Measurements from ENCODE around the gene PLA2G4F. TPM values are rescaled to one million over a fixed set of nuclear protein-coding genes. Genes with fewer than 3 reads are reported as not detected.

Gene PLA2G4F
- total RNA-seq, 1 donor from 2014 or later: 104 TPM

DNA sequence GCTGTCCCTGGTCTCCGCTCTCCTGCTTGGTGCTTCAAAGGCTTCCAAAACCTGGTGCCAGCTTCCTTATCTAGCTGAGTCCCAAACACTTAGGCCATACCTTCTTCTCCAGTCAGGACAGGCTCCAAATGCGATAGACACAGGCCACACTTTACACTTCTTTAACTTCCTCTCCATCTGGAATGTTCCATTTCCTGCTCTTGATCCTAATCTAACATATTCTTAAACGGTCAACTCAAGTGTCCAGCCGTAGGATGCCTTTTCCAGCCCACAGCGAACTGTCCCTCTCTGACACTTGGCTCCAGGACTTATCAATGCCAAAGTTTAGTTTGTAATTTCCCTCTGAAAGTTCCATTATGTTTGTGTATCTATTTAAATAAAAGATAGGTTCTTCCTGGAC, 19.2 kb upstream of the PLA2G4F start:
- Histone ChIP-seq H3K4me3 (no peak overlapping the region), H3K4me1 (no peaks in the 10 kb centered on the region), H3K36me3 (peaks cover 95% of the 10 kb centered on the region), H3K27me3 (no peaks in the 10 kb centered on the region), H3K9me3 (no peaks in the 10 kb centered on the region), H3K27ac (no peak overlapping the region)
- DNase-seq (no peak), ATAC-seq (no peak)
- intact Hi-C loops (cut with DNase I): no loop called here
- TF ChIP-seq CTCF (IDR thresholded peaks at IDR 0.05): no peak

GRCh38 chr15:42172475-42172874, 16.0 kb upstream of the PLA2G4F start:
- Histone ChIP-seq H3K4me1 (no peaks in the 10 kb centered on the region), H3K36me3 (peaks cover 96% of the 10 kb centered on the region), H3K27ac (no peak overlapping the region), H3K4me3 (no peak overlapping the region), H3K9me3 (no peaks in the 10 kb centered on the region), H3K27me3 (no peaks in the 10 kb centered on the region)
- DNase-seq: no peak
- intact Hi-C loops (cut with DNase I): no loop called here
- ATAC-seq: no peak
- TF ChIP-seq CTCF (IDR thresholded peaks at IDR 0.05): no peak

DNA sequence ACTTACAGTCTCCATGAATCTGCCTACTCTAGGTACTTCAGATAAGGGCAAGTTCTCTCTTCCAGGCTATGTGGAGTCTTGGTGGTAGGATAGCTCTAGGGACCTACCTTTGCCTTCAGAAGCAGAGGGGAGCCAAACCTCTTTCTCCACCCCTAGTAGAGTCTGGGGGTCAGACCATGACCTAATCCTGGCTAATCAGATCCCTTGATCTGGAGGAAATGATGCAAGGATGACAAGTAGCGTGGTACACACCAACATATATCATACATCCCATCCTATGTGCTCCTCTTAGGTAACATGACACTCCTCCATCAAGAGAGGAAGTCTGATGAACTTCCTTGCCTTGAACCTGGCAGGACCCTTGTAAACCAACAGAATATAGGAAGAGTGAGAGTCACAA, 15.4 kb upstream of the PLA2G4F start:
- peaks cover 96% of the 10 kb centered on the region for H3K36me3 ChIP-seq
- no peaks in the 10 kb centered on the region for H3K27me3 ChIP-seq
- no peaks in the 10 kb centered on the region for H3K9me3 ChIP-seq
- H3K4me3 ChIP-seq: no peak overlapping the region
- no peak for DNase-seq
- no peak for ATAC-seq
- no peak for TF ChIP-seq CTCF (IDR thresholded peaks at IDR 0.05)
- no peaks in the 10 kb centered on the region for H3K4me1 ChIP-seq
- no peak overlapping the region for H3K27ac ChIP-seq
- intact Hi-C loops (cut with DNase I): no loop called here

- peak; percentile 54 for ATAC-seq
- H3K27ac ChIP-seq: peak overlapping the region; percentile 14
- intact Hi-C loops (cut with DNase I): no loop called here
Observed at GRCh38 chr15:42171122-42171521, 14.7 kb upstream of the PLA2G4F start.

DNA sequence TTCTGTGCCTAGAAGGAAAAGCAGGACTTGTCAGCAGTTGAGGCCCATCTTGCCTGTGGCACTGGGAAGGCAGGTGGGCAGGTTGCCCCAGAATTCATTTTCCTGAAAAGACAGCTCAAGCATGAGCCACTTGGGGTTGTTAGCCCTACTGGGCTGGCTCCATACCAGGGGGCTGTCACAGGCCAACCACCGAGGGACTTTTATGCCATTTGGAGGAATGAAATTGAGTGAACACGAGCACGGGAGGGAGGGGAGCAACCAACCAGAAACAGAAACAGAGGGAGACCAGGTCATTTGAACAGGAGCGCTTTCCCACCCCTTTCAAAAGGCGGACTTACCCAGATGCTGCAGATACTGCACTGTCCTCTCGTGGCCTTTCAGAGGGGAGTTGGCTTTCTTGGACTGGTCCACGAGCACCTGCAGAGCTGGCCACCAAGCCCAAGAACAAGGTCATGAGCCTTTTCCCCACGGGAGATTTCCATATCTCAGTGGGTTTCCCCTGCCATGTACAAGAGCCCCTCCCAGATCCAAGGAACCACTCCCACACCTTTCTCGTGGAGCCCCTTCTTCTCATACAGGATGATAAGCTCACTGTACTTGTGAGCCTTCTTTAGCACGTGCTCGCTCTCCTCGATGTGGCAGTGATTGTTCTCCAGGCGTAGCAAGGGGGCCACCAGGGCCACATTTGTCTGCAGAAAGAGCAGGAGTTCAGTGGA, 9.9 kb upstream of the PLA2G4F start:
- no peaks in the 10 kb centered on the region for H3K27me3 ChIP-seq
- TF ChIP-seq CTCF (IDR thresholded peaks at IDR 0.05): no peak
- ATAC-seq: no peak
- H3K9me3 ChIP-seq: no peaks in the 10 kb centered on the region
- no peak overlapping the region for H3K27ac ChIP-seq
- H3K36me3 ChIP-seq: peaks cover 96% of the 10 kb centered on the region
- H3K4me1 ChIP-seq: no peaks in the 10 kb centered on the region
- intact Hi-C loops (cut with DNase I): no loop called here
- no peak overlapping the region for H3K4me3 ChIP-seq
- no peak for DNase-seq

More at GRCh38 chr15:42171122-42171521, 14.7 kb upstream of the PLA2G4F start:
- Histone ChIP-seq H3K4me1 (no peaks in the 10 kb centered on the region), H3K27me3 (no peaks in the 10 kb centered on the region), H3K4me3 (no peak overlapping the region), H3K9me3 (no peaks in the 10 kb centered on the region), H3K36me3 (peaks cover 96% of the 10 kb centered on the region)
- TF ChIP-seq CTCF (IDR thresholded peaks at IDR 0.05): no peak
- no peak for DNase-seq

- DNase-seq: no peak
- Histone ChIP-seq H3K27ac (no peak overlapping the region), H3K4me1 (no peaks in the 10 kb centered on the region), H3K9me3 (no peaks in the 10 kb centered on the region), H3K36me3 (peaks cover 100% of the 10 kb centered on the region), H3K27me3 (no peaks in the 10 kb centered on the region), H3K4me3 (no peak overlapping the region)
- ATAC-seq: no peak
- TF ChIP-seq CTCF (IDR thresholded peaks at IDR 0.05): no peak
- intact Hi-C loops (cut with DNase I): no loop called here
Observed at GRCh38 chr15:42165106-42165505, 8.7 kb upstream of the PLA2G4F start.

Data from upper lobe of right lung (tissue), 1 donor.